SK-N-MC (cell line): ENCODE measurements around the gene SLC34A2.

Experiments used
- DNase-seq: peaks from one replicate; pipeline ENCODE4 v3.0.0-alpha.2; 2011; ENCODE audit warnings: low read depth, low spot score
- H3K27ac ChIP-seq: fragments of 200-600 bp; sonication (generic); 2 replicates; pipeline ENCODE4 v1.5.1; 2016; ENCODE audit warnings: mixed run types
- H3K36me3 ChIP-seq: fragments of 200-600 bp; sonication (generic); 2 replicates; pipeline ENCODE4 v1.6.1; 2017; ENCODE audit warnings: antibody characterized with exemption, low read length, mixed read lengths; ENCODE audit not compliant: insufficient read depth
- H3K4me3 ChIP-seq: fragments of 200-600 bp; sonication (generic); 2 replicates; pipeline ENCODE4 v1.5.1; 2016
- H3K9ac ChIP-seq: fragments of 200-600 bp; sonication (generic); 2 replicates; pipeline ENCODE4 v1.8.0; 2017; ENCODE audit warnings: mixed run types, mixed read lengths; ENCODE audit not compliant: insufficient read length
- H3K9me3 ChIP-seq: fragments of 200-600 bp; sonication (generic); 2 replicates; pipeline ENCODE4 v1.6.1; 2017; ENCODE audit warnings: low read depth, mild to moderate bottlenecking, antibody characterized with exemption, low read length, moderate library complexity, mixed read lengths
- EZH2 ChIP-seq: fragments of 200-600 bp; sonication (generic); IDR thresholded peaks from one replicate; pipeline ENCODE4 v1.6.1; 2017; ENCODE audit warnings: antibody characterized with exemption
- FOXP2 ChIP-seq: optimal IDR thresholded peaks from 2 replicates; pipeline ENCODE3; 2011; ENCODE audit warnings: mild to moderate bottlenecking, moderate library complexity; ENCODE audit not compliant: insufficient read depth; ENCODE audit errors: extremely low read length, control extremely low read depth
- POLR2AphosphoS5 ChIP-seq: IDR thresholded peaks from 2 replicates; pipeline ENCODE4 v1.6.1; 2012; ENCODE audit warnings: mild to moderate bottlenecking, low read depth, low read length, borderline replicate concordance

Gene SLC34A2

GRCh38 chr4:25702848-25703247 lies 47.2 kb downstream of the SLC34A2 start:
- Histone ChIP-seq H3K27ac (no peak overlapping the region), H3K9me3 (no peaks in the 10 kb centered on the region), H3K9ac (no peak overlapping the region), H3K36me3 (no peaks in the 10 kb centered on the region), H3K4me3 (no peak overlapping the region)
- TF ChIP-seq POLR2AphosphoS5 (no peak), EZH2 (no peak)
- DNase-seq, result no peak

- no peak for DNase-seq
- Histone ChIP-seq H3K9ac (no peak overlapping the region), H3K36me3 (no peaks in the 10 kb centered on the region), H3K27ac (no peak overlapping the region), H3K4me3 (no peak overlapping the region), H3K9me3 (no peaks in the 10 kb centered on the region)
- TF ChIP-seq FOXP2, result no peak
- TF ChIP-seq POLR2AphosphoS5, result no peak
- no peak for TF ChIP-seq EZH2
Measured at GRCh38 chr4:25703731-25704388, 48.2 kb downstream of the SLC34A2 start.

GRCh38 chr4:25704516-25704915 lies 48.9 kb downstream of the SLC34A2 start:
- Histone ChIP-seq H3K4me3 (no peak overlapping the region), H3K9me3 (no peaks in the 10 kb centered on the region)
- TF ChIP-seq POLR2AphosphoS5 (no peak), EZH2 (no peak), FOXP2 (no peak)

GRCh38 chr4:25710637-25711036 lies 55.0 kb downstream of the SLC34A2 start:
- Histone ChIP-seq H3K9me3 (no peaks in the 10 kb centered on the region), H3K4me3 (no peak overlapping the region), H3K27ac (no peak overlapping the region), H3K9ac (no peak overlapping the region), H3K36me3 (no peaks in the 10 kb centered on the region)
- no peak for TF ChIP-seq POLR2AphosphoS5
- no peak for TF ChIP-seq EZH2
- no peak for DNase-seq

More at GRCh38 chr4:25704516-25704915, 48.9 kb downstream of the SLC34A2 start:
- Histone ChIP-seq H3K9ac (no peak overlapping the region), H3K36me3 (no peaks in the 10 kb centered on the region), H3K27ac (no peak overlapping the region)
- no peak for DNase-seq

- Histone ChIP-seq H3K9ac (no peak overlapping the region), H3K4me3 (no peak overlapping the region), H3K27ac (no peak overlapping the region), H3K9me3 (no peaks in the 10 kb centered on the region), H3K36me3 (no peaks in the 10 kb centered on the region)
- TF ChIP-seq POLR2AphosphoS5 (no peak), FOXP2 (no peak), EZH2 (no peak)
- no peak for DNase-seq
Measured at GRCh38 chr4:25712611-25713010, 57.0 kb downstream of the SLC34A2 start.

- Histone ChIP-seq H3K9me3 (no peaks in the 10 kb centered on the region), H3K27ac (no peak overlapping the region), H3K9ac (no peak overlapping the region), H3K4me3 (no peak overlapping the region), H3K36me3 (no peaks in the 10 kb centered on the region)
- no peak for DNase-seq
- TF ChIP-seq FOXP2 (no peak), POLR2AphosphoS5 (no peak), EZH2 (no peak)
Measured at GRCh38 chr4:25713812-25714211, 58.2 kb downstream of the SLC34A2 start.

GRCh38 chr4:25722964-25723363 lies 67.3 kb downstream of the SLC34A2 start:
- no peak overlapping the region for H3K4me3 ChIP-seq
- no peaks in the 10 kb centered on the region for H3K9me3 ChIP-seq
- TF ChIP-seq EZH2 (no peak), POLR2AphosphoS5 (no peak), FOXP2 (no peak)
- no peak overlapping the region for H3K27ac ChIP-seq
- no peak overlapping the region for H3K9ac ChIP-seq
- no peaks in the 10 kb centered on the region for H3K36me3 ChIP-seq
- DNase-seq, result no peak

- Histone ChIP-seq H3K9ac (no peak overlapping the region), H3K4me3 (no peak overlapping the region), H3K27ac (no peak overlapping the region), H3K9me3 (no peaks in the 10 kb centered on the region), H3K36me3 (no peaks in the 10 kb centered on the region)
- DNase-seq, result no peak
- TF ChIP-seq EZH2 (no peak), POLR2AphosphoS5 (no peak), FOXP2 (no peak)
Measured at GRCh38 chr4:25723409-25723808, 67.8 kb downstream of the SLC34A2 start.

- TF ChIP-seq FOXP2 (no peak), POLR2AphosphoS5 (no peak)
- H3K36me3 ChIP-seq, result no peaks in the 10 kb centered on the region
- no peak for DNase-seq
- no peaks in the 10 kb centered on the region for H3K9me3 ChIP-seq
- no peak overlapping the region for H3K27ac ChIP-seq
- no peak overlapping the region for H3K4me3 ChIP-seq
- H3K9ac ChIP-seq, result no peak overlapping the region
Measured at GRCh38 chr4:25725870-25726269, 70.2 kb downstream of the SLC34A2 start.
